ENCODE data around the gene CHI3L1.

CHI3L1 gene

DNA sequence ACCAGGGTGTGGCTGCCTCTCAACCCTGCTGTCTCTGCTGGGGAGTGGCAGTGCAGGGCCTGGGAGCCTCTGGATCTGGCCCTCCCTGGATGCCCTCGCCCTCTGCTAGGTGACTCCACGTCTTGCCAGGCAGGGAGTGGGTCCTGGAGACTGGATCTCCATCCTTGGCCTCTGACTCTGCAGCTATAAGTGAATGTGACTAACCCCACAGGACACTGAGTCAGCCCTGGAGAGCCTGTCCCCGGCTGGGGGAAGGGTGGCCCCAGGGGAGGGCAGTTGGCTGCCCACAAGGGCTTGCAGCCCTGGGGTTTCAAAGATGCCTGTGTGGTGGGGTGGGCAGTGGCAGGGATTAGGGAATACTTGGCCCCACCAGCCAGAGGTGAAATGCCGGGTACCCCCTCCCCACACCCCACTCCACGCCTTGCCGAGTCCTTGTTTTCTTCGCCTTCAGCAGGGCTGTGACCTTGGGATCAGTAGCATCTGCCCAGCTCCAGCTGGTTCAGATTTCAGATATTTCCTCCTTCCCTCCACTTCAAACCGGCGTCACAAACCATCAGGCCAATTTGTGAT, 8.9 kb downstream of the CHI3L1 start:
- no peak for TF ChIP-seq SIN3A (IDR thresholded peaks at IDR 0.05; ENCODE audit: borderline replicate concordance, insufficient read depth, low read length)
- TF ChIP-seq POLR2AphosphoS5 (IDR thresholded peaks at IDR 0.05; ENCODE audit: low read depth, low read length): no peak
- TF ChIP-seq TAF1 (IDR thresholded peaks at IDR 0.05; ENCODE audit: borderline replicate concordance, insufficient read depth, low read length): no peak
- TF ChIP-seq FOXP2 (optimal IDR thresholded peaks at IDR 0.05; ENCODE audit: borderline replicate concordance, extremely low read depth, extremely low read length, insufficient read depth): no peak
- TF ChIP-seq, protein P1, sequence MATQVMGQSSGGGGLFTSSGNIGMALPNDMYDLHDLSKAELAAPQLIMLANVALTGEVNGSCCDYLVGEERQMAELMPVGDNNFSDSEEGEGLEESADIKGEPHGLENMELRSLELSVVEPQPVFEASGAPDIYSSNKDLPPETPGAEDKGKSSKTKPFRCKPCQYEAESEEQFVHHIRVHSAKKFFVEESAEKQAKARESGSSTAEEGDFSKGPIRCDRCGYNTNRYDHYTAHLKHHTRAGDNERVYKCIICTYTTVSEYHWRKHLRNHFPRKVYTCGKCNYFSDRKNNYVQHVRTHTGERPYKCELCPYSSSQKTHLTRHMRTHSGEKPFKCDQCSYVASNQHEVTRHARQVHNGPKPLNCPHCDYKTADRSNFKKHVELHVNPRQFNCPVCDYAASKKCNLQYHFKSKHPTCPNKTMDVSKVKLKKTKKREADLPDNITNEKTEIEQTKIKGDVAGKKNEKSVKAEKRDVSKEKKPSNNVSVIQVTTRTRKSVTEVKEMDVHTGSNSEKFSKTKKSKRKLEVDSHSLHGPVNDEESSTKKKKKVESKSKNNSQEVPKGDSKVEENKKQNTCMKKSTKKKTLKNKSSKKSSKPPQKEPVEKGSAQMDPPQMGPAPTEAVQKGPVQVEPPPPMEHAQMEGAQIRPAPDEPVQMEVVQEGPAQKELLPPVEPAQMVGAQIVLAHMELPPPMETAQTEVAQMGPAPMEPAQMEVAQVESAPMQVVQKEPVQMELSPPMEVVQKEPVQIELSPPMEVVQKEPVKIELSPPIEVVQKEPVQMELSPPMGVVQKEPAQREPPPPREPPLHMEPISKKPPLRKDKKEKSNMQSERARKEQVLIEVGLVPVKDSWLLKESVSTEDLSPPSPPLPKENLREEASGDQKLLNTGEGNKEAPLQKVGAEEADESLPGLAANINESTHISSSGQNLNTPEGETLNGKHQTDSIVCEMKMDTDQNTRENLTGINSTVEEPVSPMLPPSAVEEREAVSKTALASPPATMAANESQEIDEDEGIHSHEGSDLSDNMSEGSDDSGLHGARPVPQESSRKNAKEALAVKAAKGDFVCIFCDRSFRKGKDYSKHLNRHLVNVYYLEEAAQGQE (IDR thresholded peaks at IDR 0.05; ENCODE audit: insufficient read depth in 1 of 2, low read depth in 2 of 2, low read length in 2 of 2): no peak

DNA sequence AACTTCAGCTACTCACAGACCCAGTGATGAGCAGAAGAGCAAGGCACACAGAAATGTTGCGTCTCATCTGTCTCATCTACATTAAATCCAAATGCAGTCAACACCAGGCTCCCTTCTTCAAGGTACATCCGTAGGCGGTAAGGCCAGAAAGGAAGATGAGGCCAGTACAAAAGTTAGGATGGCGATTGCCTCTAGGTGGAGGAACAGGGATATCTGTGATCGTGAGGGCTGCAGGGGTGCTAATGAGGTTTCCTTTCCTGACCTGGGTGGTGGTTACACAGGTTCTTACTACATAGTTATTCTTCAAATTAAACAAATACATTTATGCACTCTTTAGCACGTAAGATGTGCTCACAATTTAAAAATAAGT, 9.5 kb downstream of the CHI3L1 start:
- TF ChIP-seq FOXP2 (optimal IDR thresholded peaks at IDR 0.05; ENCODE audit: borderline replicate concordance, extremely low read depth, extremely low read length, insufficient read depth): no peak
- TF ChIP-seq SIN3A (IDR thresholded peaks at IDR 0.05; ENCODE audit: borderline replicate concordance, insufficient read depth, low read length): no peak
- no peak for TF ChIP-seq TAF1 (IDR thresholded peaks at IDR 0.05; ENCODE audit: borderline replicate concordance, insufficient read depth, low read length)
- no peak for TF ChIP-seq POLR2AphosphoS5 (IDR thresholded peaks at IDR 0.05; ENCODE audit: low read depth, low read length)
- TF ChIP-seq, protein P1 (IDR thresholded peaks at IDR 0.05; ENCODE audit: insufficient read depth in 1 of 2, low read depth in 2 of 2, low read length in 2 of 2): no peak

DNA sequence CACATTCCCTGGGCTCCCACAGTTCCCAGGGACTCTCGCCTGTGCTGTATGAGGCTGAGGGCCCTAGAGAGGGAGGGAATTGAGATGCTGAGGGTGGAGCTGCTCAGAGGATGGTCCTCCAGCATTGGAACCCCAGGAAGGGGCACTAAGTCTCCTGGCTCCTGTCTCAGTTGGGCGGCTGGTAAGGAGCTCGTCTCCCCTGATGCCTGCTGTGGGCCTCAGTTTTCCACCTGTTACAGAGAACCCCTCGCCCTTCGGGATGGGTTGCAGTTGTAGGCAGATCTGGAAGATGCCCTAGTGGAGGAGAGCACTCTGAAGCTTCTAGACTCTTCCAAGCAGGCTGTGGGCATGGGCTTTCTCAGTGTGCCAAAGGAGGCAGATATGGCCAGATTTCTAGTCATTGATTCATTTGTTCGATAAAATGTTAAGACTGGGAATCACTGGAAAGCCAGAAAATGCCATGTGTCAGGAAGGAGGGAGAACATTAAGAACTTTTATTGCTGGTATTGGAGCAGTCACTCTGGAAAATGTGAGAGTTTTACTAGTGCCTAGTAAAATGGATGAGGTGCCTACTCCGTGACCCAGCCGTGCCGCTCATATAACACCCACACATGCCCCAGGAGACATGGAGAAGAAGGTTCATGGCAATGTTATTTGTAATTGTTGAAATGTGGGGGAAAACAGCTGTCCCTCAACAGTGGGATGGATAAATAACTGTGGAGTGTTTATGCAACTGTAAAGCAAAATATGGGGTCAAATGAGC, 10.1 kb downstream of the CHI3L1 start:
- TF ChIP-seq POLR2AphosphoS5 (IDR thresholded peaks at IDR 0.05; ENCODE audit: low read depth, low read length): no peak
- no peak for TF ChIP-seq TAF1 (IDR thresholded peaks at IDR 0.05; ENCODE audit: borderline replicate concordance, insufficient read depth, low read length)
- TF ChIP-seq FOXP2 (optimal IDR thresholded peaks at IDR 0.05; ENCODE audit: borderline replicate concordance, extremely low read depth, extremely low read length, insufficient read depth): no peak
- TF ChIP-seq, protein P1 (IDR thresholded peaks at IDR 0.05; ENCODE audit: insufficient read depth in 1 of 2, low read depth in 2 of 2, low read length in 2 of 2): no peak
- TF ChIP-seq SIN3A (IDR thresholded peaks at IDR 0.05; ENCODE audit: borderline replicate concordance, insufficient read depth, low read length): no peak

DNA sequence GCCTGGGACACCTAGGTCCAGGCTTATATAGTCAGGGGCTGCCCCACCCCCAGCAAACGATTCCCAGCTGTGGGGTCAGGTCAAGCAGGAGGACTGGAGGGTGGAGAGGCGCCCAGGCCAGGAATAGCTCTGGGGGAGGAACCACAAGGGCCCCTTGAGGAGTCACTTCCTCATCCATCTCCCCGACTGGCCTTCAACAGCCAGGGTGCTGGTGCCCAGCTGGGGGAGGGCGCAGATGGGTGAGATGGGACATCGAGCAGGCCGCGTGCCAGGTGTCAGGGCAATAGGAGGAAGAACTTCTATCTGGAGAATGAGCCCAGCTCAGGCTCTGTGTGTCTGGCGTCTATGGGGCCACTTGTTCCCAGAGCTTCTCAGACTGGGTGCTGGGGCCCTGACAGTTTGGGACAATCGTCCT, 10.7 kb downstream of the CHI3L1 start:
- TF ChIP-seq SIN3A (IDR thresholded peaks at IDR 0.05; ENCODE audit: borderline replicate concordance, insufficient read depth, low read length) (no peak), FOXP2 (optimal IDR thresholded peaks at IDR 0.05; ENCODE audit: borderline replicate concordance, extremely low read depth, extremely low read length, insufficient read depth) (no peak), TAF1 (IDR thresholded peaks at IDR 0.05; ENCODE audit: borderline replicate concordance, insufficient read depth, low read length) (no peak), POLR2AphosphoS5 (IDR thresholded peaks at IDR 0.05; ENCODE audit: low read depth, low read length) (no peak)
- TF ChIP-seq, protein P1 (IDR thresholded peaks at IDR 0.05; ENCODE audit: insufficient read depth in 1 of 2, low read depth in 2 of 2, low read length in 2 of 2): no peak

Data from PFSK-1 (cell line).